HG02678 (cell line): ENCODE data around the gene NRXN2.

Source experiments
- ATAC-seq: cut with Tn5 transposase; IDR thresholded peaks from one replicate; pipeline ENCODE4 v1.9.1; 2021; ENCODE audit warnings: mild to moderate bottlenecking, moderate library complexity; ENCODE audit not compliant: unreplicated experiment

NRXN2 gene

GRCh38 chr11:64723117-64723906, at the start of gene NRXN2:
NRXN2 (minus strand) TSS chr11:64723197; CDS start chr11:64713699, 9,498 bp downstream.
- peak; percentile 89 for ATAC-seq

- no peak for ATAC-seq
Observed at GRCh38 chr11:64772303-64773018, 49.5 kb upstream of the NRXN2 start.

GRCh38 chr11:64771861-64772260, 48.9 kb upstream of the NRXN2 start:
- no peak for ATAC-seq

- no peak for ATAC-seq
Observed at GRCh38 chr11:64770120-64770519, 47.1 kb upstream of the NRXN2 start.

- ATAC-seq: no peak
Observed at GRCh38 chr11:64769283-64769682, 46.3 kb upstream of the NRXN2 start.

- ATAC-seq: no peak
Observed at GRCh38 chr11:64768300-64768694, 45.3 kb upstream of the NRXN2 start.

- no peak for ATAC-seq
Observed at GRCh38 chr11:64767344-64768299, 44.6 kb upstream of the NRXN2 start.

GRCh38 chr11:64766881-64767280, 43.9 kb upstream of the NRXN2 start:
- no peak for ATAC-seq

GRCh38 chr11:64765851-64766665, 43.1 kb upstream of the NRXN2 start:
- ATAC-seq: no peak

GRCh38 chr11:64765291-64765850, 42.4 kb upstream of the NRXN2 start:
- ATAC-seq: no peak

- ATAC-seq: no peak
Observed at GRCh38 chr11:64764753-64765152, 41.8 kb upstream of the NRXN2 start.

- ATAC-seq: no peak
Observed at GRCh38 chr11:64764040-64764611, 41.1 kb upstream of the NRXN2 start.

- no peak for ATAC-seq
Observed at GRCh38 chr11:64763526-64764039, 40.6 kb upstream of the NRXN2 start.

GRCh38 chr11:64762674-64763525, 39.9 kb upstream of the NRXN2 start:
- ATAC-seq: no peak

- ATAC-seq: no peak
Observed at GRCh38 chr11:64762277-64762673, 39.3 kb upstream of the NRXN2 start.

GRCh38 chr11:64760759-64761420, 37.9 kb upstream of the NRXN2 start:
- ATAC-seq: no peak

GRCh38 chr11:64759722-64760719, 37.0 kb upstream of the NRXN2 start, which contains the start of gene PYGM:
PYGM (minus strand) TSS chr11:64759974; CDS start chr11:64759898, 76 bp downstream.
- no peak for ATAC-seq
